ENCODE results near the gene TFF3.

The TFF3 gene

GRCh38 chr21:42291751-42292562 is 23.3 kb downstream of the TFF3 start:
- no peaks in the 10 kb centered on the region for H3F3A ChIP-seq (ENCODE audit: insufficient read depth)
- H2AFZ ChIP-seq (ENCODE audit: low read depth, low read length, severe bottlenecking) = no peak overlapping the region
- no peaks in the 10 kb centered on the region for H3K9me3 ChIP-seq (ENCODE audit: insufficient read depth, low read length)
- H3K27me3 ChIP-seq (ENCODE audit: low read length) = no peaks in the 10 kb centered on the region
- H4K20me1 ChIP-seq (ENCODE audit: low read depth, low read length) = no peaks in the 10 kb centered on the region
- no peak overlapping the region for H3K27ac ChIP-seq (ENCODE audit: low read depth, low read length)
- no peak overlapping the region for H3K9ac ChIP-seq (ENCODE audit: low read length)
- H3K4me3 ChIP-seq (ENCODE audit: insufficient read depth, low read length, poor library complexity, severe bottlenecking) = no peak overlapping the region
- no peaks in the 10 kb centered on the region for H3K36me3 ChIP-seq (ENCODE audit: low read length)
- no peak for TF ChIP-seq CTCF (IDR thresholded peaks at IDR 0.05; ENCODE audit: insufficient read depth, low read length, poor library complexity, severe bottlenecking)
- TF ChIP-seq EZH2phosphoT487 (conservative IDR thresholded peaks at IDR 0.05; ENCODE audit: low read length) = no peak
- no peak overlapping the region for H3K4me2 ChIP-seq (ENCODE audit: low read depth, low read length, poor library complexity, severe bottlenecking)
- H3K79me2 ChIP-seq (ENCODE audit: insufficient read depth, low read length) = no peaks in the 10 kb centered on the region
- no peaks in the 10 kb centered on the region for H3K9me2 ChIP-seq (replicated peaks; ENCODE audit: insufficient read depth, low read length)

DNA sequence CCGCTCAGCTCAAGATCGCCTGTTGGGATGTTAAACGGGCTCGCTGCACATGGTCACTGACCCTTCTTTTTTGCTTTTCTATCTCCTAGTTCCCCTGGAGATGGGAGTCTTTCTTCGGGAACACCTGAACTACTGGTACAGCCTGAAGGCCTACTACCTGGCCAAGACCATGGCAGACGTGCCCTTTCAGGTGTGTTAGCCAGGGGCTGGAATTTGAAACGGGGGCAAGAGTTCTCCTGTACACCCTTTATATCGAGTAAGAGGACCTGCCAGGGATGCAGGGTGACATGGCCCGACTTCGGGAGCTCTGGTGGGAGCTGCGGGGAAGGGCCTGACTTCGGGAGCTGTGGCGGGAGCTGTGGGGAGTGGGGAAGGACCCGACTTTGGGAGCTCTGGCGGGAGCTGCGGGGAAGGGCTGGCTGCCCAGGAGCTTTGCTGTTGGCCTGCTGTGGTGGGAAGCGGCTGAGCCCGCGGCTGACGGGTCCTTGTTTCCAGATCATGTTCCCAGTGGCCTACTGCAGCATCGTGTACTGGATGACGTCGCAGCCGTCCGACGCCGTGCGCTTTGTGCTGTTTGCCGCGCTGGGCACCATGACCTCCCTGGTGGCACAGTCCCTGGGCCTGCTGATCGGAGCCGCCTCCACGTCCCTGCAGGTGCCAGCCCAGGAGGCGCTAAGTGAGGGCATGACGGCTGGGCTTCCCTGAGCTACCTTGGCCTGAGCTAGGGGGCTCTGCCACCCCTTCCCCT is 24.0 kb downstream of the TFF3 start:
- no peaks in the 10 kb centered on the region for H3K79me2 ChIP-seq (ENCODE audit: insufficient read depth, low read length)
- no peaks in the 10 kb centered on the region for H3K9me3 ChIP-seq (ENCODE audit: insufficient read depth, low read length)
- no peak for TF ChIP-seq CTCF (IDR thresholded peaks at IDR 0.05; ENCODE audit: insufficient read depth, low read length, poor library complexity, severe bottlenecking)
- no peak for TF ChIP-seq EZH2phosphoT487 (conservative IDR thresholded peaks at IDR 0.05; ENCODE audit: low read length)
- no peaks in the 10 kb centered on the region for H3F3A ChIP-seq (ENCODE audit: insufficient read depth)
- H3K4me3 ChIP-seq (ENCODE audit: insufficient read depth, low read length, poor library complexity, severe bottlenecking) = no peak overlapping the region
- H3K9me2 ChIP-seq (replicated peaks; ENCODE audit: insufficient read depth, low read length) = no peaks in the 10 kb centered on the region
- H3K27me3 ChIP-seq (ENCODE audit: low read length) = no peaks in the 10 kb centered on the region
- no peaks in the 10 kb centered on the region for H3K36me3 ChIP-seq (ENCODE audit: low read length)
- H2AFZ ChIP-seq (ENCODE audit: low read depth, low read length, severe bottlenecking) = no peak overlapping the region
- no peak overlapping the region for H3K9ac ChIP-seq (ENCODE audit: low read length)
- H4K20me1 ChIP-seq (ENCODE audit: low read depth, low read length) = no peaks in the 10 kb centered on the region
- H3K27ac ChIP-seq (ENCODE audit: low read depth, low read length) = no peak overlapping the region
- no peak overlapping the region for H3K4me2 ChIP-seq (ENCODE audit: low read depth, low read length, poor library complexity, severe bottlenecking)

DNA sequence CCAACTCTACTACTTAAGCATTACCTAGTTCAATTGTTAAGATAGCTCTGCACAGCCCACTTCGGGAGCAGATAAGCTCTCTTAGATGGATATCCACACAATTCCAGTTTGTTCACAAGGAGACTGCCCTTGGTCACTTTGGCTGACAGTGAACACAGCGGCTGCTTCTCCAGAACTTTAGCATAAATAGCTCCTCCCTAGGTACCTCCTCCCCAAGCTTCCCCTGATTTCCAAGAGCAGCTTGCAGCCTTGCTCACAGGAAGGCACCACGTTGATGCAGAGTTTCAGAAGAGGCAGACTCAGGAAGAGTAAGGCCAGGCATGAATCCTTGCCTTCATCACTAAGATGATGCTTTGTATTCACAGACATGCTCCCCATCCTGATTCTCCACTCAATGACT is 24.7 kb downstream of the TFF3 start:
- H3K4me2 ChIP-seq (ENCODE audit: low read depth, low read length, poor library complexity, severe bottlenecking) = no peak overlapping the region
- H3K9me3 ChIP-seq (ENCODE audit: insufficient read depth, low read length) = no peaks in the 10 kb centered on the region
- no peak overlapping the region for H2AFZ ChIP-seq (ENCODE audit: low read depth, low read length, severe bottlenecking)
- H3K27ac ChIP-seq (ENCODE audit: low read depth, low read length) = no peak overlapping the region
- no peaks in the 10 kb centered on the region for H3K36me3 ChIP-seq (ENCODE audit: low read length)
- no peaks in the 10 kb centered on the region for H3K27me3 ChIP-seq (ENCODE audit: low read length)
- TF ChIP-seq EZH2phosphoT487 (conservative IDR thresholded peaks at IDR 0.05; ENCODE audit: low read length) = no peak
- no peak for TF ChIP-seq CTCF (IDR thresholded peaks at IDR 0.05; ENCODE audit: insufficient read depth, low read length, poor library complexity, severe bottlenecking)
- no peaks in the 10 kb centered on the region for H3K79me2 ChIP-seq (ENCODE audit: insufficient read depth, low read length)
- no peak overlapping the region for H3K4me3 ChIP-seq (ENCODE audit: insufficient read depth, low read length, poor library complexity, severe bottlenecking)
- H3K9ac ChIP-seq (ENCODE audit: low read length) = no peak overlapping the region
- H3F3A ChIP-seq (ENCODE audit: insufficient read depth) = no peaks in the 10 kb centered on the region
- H3K9me2 ChIP-seq (replicated peaks; ENCODE audit: insufficient read depth, low read length) = no peaks in the 10 kb centered on the region
- H4K20me1 ChIP-seq (ENCODE audit: low read depth, low read length) = no peaks in the 10 kb centered on the region

All from SU-DHL-6 (cell line).